Measurements from ENCODE around the gene MGRN1. TPM values are rescaled to one million over a fixed set of nuclear protein-coding genes. Genes with fewer than 3 reads are reported as not detected.

MGRN1 gene
- total and polyA plus RNA-seq, 2 donors (not counting 1 experiment from before 2014, with no cell fraction given): 5.4 to 26.1 TPM

DNA sequence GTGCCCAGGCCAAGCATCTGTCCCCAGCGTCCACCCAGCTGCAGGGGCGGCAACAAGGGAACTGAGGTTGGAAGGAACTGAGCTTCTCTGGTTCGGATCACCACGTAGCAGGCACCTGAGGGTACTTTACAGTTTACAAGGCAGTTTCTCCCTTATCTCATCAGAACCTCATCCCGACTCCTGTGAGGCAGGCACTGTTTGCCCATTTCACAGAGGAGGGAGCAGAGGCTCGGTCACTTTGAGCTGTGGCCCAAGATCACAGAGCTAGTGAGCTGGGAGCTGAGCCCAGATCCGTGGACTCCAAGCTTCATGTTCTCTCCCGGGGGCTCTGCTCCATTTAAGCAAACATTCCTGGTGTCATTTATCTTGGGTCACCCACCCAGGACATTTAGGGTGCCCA is 25.1 kb upstream of the MGRN1 start:
- peaks cover 7% of the 10 kb centered on the region for H3K27me3 ChIP-seq (ENCODE audit: control insufficient read depth, insufficient read depth, low read length)
- no peak overlapping the region for H3K4me3 ChIP-seq (replicated peaks in 1 of 4; ENCODE audit: control extremely low read depth in 1 of 4, insufficient read depth in 1 of 4, low read depth in 3 of 4, low read length in 4 of 4)
- no peaks in the 10 kb centered on the region for H3K4me1 ChIP-seq (ENCODE audit: control insufficient read depth, extremely low read depth, insufficient read depth, low read length)
- H3K9me3 ChIP-seq (ENCODE audit: control insufficient read depth, insufficient read depth, low read depth, low read length): no peaks in the 10 kb centered on the region
- no peak for DNase-seq (ENCODE audit: low read depth in 2 of 2)
- H4K20me1 ChIP-seq (ENCODE audit: control insufficient read depth, extremely low read depth, insufficient read depth, low read length): no peaks in the 10 kb centered on the region
- H3K4me2 ChIP-seq (ENCODE audit: extremely low read depth, insufficient read depth, low read length): no peak overlapping the region
- TF ChIP-seq EZH2 (IDR thresholded peaks at IDR 0.05; ENCODE audit: low read length, missing control alignments): no peak
- TF ChIP-seq, protein P1, sequence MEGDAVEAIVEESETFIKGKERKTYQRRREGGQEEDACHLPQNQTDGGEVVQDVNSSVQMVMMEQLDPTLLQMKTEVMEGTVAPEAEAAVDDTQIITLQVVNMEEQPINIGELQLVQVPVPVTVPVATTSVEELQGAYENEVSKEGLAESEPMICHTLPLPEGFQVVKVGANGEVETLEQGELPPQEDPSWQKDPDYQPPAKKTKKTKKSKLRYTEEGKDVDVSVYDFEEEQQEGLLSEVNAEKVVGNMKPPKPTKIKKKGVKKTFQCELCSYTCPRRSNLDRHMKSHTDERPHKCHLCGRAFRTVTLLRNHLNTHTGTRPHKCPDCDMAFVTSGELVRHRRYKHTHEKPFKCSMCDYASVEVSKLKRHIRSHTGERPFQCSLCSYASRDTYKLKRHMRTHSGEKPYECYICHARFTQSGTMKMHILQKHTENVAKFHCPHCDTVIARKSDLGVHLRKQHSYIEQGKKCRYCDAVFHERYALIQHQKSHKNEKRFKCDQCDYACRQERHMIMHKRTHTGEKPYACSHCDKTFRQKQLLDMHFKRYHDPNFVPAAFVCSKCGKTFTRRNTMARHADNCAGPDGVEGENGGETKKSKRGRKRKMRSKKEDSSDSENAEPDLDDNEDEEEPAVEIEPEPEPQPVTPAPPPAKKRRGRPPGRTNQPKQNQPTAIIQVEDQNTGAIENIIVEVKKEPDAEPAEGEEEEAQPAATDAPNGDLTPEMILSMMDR (conservative IDR thresholded peaks at IDR 0.05 in 1 of 2, IDR thresholded peaks at IDR 0.05 in 1 of 2; ENCODE audit: low read depth in 1 of 2, low read length in 2 of 2): no peak
- no peak overlapping the region for H2AFZ ChIP-seq (ENCODE audit: low read length)
- no peak overlapping the region for H3K27ac ChIP-seq (ENCODE audit: insufficient read depth, low read length)
- H3K36me3 ChIP-seq (ENCODE audit: control insufficient read depth, insufficient read depth, low read length): no peaks in the 10 kb centered on the region
- H3K79me2 ChIP-seq (ENCODE audit: control insufficient read depth, insufficient read depth, low read length): no peaks in the 10 kb centered on the region
- no peak overlapping the region for H3K9ac ChIP-seq (ENCODE audit: insufficient read depth, low read length)

DNA sequence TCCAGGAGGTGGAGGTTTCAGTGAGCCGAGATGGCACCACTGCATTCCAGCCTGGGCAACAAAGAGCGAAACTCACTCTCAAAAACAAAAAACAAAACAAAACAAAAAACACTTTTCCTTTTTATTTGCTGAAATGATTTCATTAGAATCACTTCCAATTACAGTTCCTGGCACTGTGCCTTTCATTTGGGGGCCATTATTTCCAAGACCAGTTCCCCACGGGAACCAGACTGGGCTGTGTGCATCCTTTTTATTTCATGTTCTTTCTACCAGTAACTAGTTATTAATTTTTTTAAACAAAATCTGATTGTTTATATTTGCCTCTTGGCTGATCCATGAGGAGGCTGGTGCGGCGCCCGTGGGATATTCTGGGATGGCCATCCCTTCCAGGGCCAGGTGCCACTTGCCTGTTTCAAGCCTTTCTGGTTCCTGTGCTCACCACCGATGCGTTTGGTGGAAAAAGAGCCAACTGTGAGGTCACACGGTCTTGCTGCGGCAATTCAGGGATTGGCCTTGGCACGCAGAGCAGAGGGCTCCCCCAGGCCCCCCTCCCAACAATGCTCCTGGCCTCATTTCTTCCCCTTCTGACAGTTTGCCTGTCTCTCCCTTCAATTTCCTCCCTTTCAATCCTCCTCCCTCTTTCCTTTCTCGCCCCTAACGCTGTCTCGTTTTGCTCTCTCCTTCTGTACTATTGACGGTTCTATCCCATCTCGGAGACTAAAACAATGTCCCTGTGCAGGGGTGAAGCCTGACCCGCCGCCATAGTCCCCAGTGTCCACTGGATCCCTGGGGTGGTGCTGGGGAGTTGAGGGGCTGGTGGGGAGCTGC is 23.4 kb upstream of the MGRN1 start:
- Histone ChIP-seq H3K27me3 (ENCODE audit: control insufficient read depth, insufficient read depth, low read length) (peaks cover 7% of the 10 kb centered on the region), H3K9ac (ENCODE audit: insufficient read depth, low read length) (no peak overlapping the region), H3K4me3 (replicated peaks in 1 of 4; ENCODE audit: control extremely low read depth in 1 of 4, insufficient read depth in 1 of 4, low read depth in 3 of 4, low read length in 4 of 4) (no peak overlapping the region), H3K79me2 (ENCODE audit: control insufficient read depth, insufficient read depth, low read length) (no peaks in the 10 kb centered on the region), H3K4me1 (ENCODE audit: control insufficient read depth, extremely low read depth, insufficient read depth, low read length) (no peaks in the 10 kb centered on the region), H3K36me3 (ENCODE audit: control insufficient read depth, insufficient read depth, low read length) (no peaks in the 10 kb centered on the region), H3K27ac (ENCODE audit: insufficient read depth, low read length) (no peak overlapping the region), H4K20me1 (ENCODE audit: control insufficient read depth, extremely low read depth, insufficient read depth, low read length) (no peaks in the 10 kb centered on the region), H3K4me2 (ENCODE audit: extremely low read depth, insufficient read depth, low read length) (no peak overlapping the region), H2AFZ (ENCODE audit: low read length) (no peak overlapping the region), H3K9me3 (ENCODE audit: control insufficient read depth, insufficient read depth, low read depth, low read length) (no peaks in the 10 kb centered on the region)
- DNase-seq (ENCODE audit: low read depth in 2 of 2): peak in 1 of 2 donors; percentile 14
- TF ChIP-seq, protein P1 (conservative IDR thresholded peaks at IDR 0.05 in 1 of 2, IDR thresholded peaks at IDR 0.05 in 1 of 2; ENCODE audit: low read depth in 1 of 2, low read length in 2 of 2): no peak
- no peak for TF ChIP-seq EZH2 (IDR thresholded peaks at IDR 0.05; ENCODE audit: low read length, missing control alignments)

DNA sequence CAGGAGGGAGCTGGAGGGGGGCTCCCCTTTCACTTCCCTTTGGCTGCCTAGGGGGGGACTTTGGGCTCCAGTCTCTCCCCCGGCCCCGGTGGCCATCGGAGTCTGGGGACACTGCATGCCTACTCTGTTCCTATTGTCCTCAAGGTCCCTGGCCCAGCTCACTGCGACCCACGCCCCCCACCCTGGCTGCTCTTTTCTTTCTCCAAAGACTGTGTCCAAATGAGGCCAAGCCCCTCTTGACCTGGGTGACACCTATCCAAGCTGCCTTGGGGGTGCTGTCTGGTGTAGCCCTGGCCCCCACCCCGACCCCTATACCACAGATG is 22.8 kb upstream of the MGRN1 start:
- Histone ChIP-seq H3K4me3 (replicated peaks in 1 of 4; ENCODE audit: control extremely low read depth in 1 of 4, insufficient read depth in 1 of 4, low read depth in 3 of 4, low read length in 4 of 4) (no peak overlapping the region), H3K4me2 (ENCODE audit: extremely low read depth, insufficient read depth, low read length) (no peak overlapping the region), H3K27ac (ENCODE audit: insufficient read depth, low read length) (no peak overlapping the region), H3K79me2 (ENCODE audit: control insufficient read depth, insufficient read depth, low read length) (no peaks in the 10 kb centered on the region), H3K9ac (ENCODE audit: insufficient read depth, low read length) (no peak overlapping the region), H3K36me3 (ENCODE audit: control insufficient read depth, insufficient read depth, low read length) (no peaks in the 10 kb centered on the region), H3K27me3 (ENCODE audit: control insufficient read depth, insufficient read depth, low read length) (peaks cover 7% of the 10 kb centered on the region), H3K9me3 (ENCODE audit: control insufficient read depth, insufficient read depth, low read depth, low read length) (no peaks in the 10 kb centered on the region), H2AFZ (ENCODE audit: low read length) (no peak overlapping the region), H4K20me1 (ENCODE audit: control insufficient read depth, extremely low read depth, insufficient read depth, low read length) (no peaks in the 10 kb centered on the region), H3K4me1 (ENCODE audit: control insufficient read depth, extremely low read depth, insufficient read depth, low read length) (no peaks in the 10 kb centered on the region)
- TF ChIP-seq EZH2 (IDR thresholded peaks at IDR 0.05; ENCODE audit: low read length, missing control alignments): no peak
- TF ChIP-seq, protein P1 (conservative IDR thresholded peaks at IDR 0.05 in 1 of 2, IDR thresholded peaks at IDR 0.05 in 1 of 2; ENCODE audit: low read depth in 1 of 2, low read length in 2 of 2): no peak
- no peak for DNase-seq (ENCODE audit: low read depth in 2 of 2)

Data from fibroblast of lung (primary cell).